Bronchial epithelial cell (primary cell): Measurements from ENCODE around the gene BBS4. TPM values are rescaled to one million over a fixed set of nuclear protein-coding genes. Genes with fewer than 3 reads are reported as not detected.

Source experiments
- DNase-seq: peaks from one replicate; pipeline ENCODE4 v3.0.0-alpha.2; 2010; ENCODE audit warnings: low read depth
- FAIRE-seq: peaks from 2 replicates; lab custom pipeline; 2011; peaks lifted over from hg19 to GRCh38; lab: Jason Lieb, UNC
- H3K27me3 ChIP-seq: 2 replicates; pipeline ENCODE4 v1.5.1; 2011; ENCODE audit warnings: low read length; ENCODE audit not compliant: control insufficient read depth, insufficient read depth
- H3K36me3 ChIP-seq: 2 replicates; pipeline ENCODE4 v1.5.1; 2011; ENCODE audit warnings: low read length; ENCODE audit not compliant: control insufficient read depth, insufficient read depth
- H3K4me3 ChIP-seq: 2 replicates; pipeline ENCODE4 v1.5.1; 2011; ENCODE audit warnings: mild to moderate bottlenecking, low read depth, low read length, control low read depth
- total RNA-seq: library from RNA; depleted of rRNA; stranded (reverse); fragments of >200 nt; gene quantifications from 2 replicates; pipeline ENCODE4 v1.2.1, GENCODE V29; 2014
- TF ChIP-seq, protein P1 (sequence below): IDR thresholded peaks from 2 replicates; pipeline ENCODE4 v1.5.1; 2011; ENCODE audit warnings: mild to moderate bottlenecking, moderate library complexity, low read length, control low read depth, inconsistent platforms; ENCODE audit not compliant: insufficient read depth, severe bottlenecking

BBS4 gene
- total RNA-seq, 1 donor from 2014 or later: 7.1 TPM

DNA sequence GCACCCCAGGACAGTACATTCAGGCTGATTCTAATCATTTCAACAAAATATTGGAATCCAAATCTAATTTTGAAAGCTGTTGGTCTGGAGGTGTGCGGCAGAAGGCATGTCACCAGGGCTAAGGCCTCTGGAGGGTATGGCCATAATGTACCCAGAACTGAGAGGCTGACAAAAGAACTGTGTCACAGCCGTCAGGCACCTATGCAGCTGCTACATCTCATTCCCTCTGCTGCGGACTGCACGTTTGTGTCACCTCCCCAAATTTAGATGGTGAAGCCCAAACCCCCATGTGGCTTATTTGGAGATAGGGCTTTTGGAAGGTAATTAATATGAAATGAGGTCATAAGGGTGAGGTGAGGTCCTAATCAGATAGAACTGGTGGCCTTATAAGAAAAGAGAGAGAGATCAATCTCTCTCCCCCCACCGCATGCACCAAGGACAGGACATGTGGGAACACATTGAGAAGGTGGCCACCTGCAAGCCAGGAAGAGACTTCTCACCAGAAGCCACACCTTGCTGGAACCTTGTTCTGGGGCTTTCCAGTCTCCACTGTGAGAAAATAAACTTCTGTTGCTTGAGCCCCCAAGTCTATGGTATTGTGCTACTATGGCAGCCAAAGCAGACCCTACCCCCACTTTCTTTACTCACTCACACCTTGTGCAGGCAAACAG, 74.7 kb downstream of the BBS4 start:
- peaks cover 19% of the 10 kb centered on the region for H3K36me3 ChIP-seq
- no peak overlapping the region for H3K4me3 ChIP-seq
- no peaks in the 10 kb centered on the region for H3K27me3 ChIP-seq
- FAIRE-seq (no peak), DNase-seq (no peak)
- TF ChIP-seq, protein P1, sequence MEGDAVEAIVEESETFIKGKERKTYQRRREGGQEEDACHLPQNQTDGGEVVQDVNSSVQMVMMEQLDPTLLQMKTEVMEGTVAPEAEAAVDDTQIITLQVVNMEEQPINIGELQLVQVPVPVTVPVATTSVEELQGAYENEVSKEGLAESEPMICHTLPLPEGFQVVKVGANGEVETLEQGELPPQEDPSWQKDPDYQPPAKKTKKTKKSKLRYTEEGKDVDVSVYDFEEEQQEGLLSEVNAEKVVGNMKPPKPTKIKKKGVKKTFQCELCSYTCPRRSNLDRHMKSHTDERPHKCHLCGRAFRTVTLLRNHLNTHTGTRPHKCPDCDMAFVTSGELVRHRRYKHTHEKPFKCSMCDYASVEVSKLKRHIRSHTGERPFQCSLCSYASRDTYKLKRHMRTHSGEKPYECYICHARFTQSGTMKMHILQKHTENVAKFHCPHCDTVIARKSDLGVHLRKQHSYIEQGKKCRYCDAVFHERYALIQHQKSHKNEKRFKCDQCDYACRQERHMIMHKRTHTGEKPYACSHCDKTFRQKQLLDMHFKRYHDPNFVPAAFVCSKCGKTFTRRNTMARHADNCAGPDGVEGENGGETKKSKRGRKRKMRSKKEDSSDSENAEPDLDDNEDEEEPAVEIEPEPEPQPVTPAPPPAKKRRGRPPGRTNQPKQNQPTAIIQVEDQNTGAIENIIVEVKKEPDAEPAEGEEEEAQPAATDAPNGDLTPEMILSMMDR: no peak

DNA sequence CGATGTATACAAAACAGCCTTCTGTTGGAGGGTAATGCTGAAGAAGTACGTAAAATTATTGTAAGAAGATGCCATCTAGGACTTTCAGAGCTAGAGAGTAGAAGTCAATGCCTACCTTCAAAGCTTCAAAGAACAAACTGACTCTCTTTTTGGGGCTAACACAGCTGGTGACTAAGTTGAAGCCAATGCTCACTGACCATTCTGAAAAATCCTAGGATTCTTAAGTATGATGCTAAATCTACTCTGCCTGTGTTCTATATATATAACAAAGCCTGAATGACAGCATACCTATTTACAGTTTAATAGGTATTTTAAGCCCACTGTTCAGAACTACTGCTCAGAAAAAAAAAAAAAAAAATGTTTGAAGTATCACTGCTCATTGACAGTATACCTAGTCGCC, 78.6 kb downstream of the BBS4 start:
- H3K4me3 ChIP-seq: no peak overlapping the region
- no peak for FAIRE-seq
- no peak for DNase-seq
- H3K36me3 ChIP-seq: peaks cover 13% of the 10 kb centered on the region
- H3K27me3 ChIP-seq: no peaks in the 10 kb centered on the region
- TF ChIP-seq, protein P1: no peak

DNA sequence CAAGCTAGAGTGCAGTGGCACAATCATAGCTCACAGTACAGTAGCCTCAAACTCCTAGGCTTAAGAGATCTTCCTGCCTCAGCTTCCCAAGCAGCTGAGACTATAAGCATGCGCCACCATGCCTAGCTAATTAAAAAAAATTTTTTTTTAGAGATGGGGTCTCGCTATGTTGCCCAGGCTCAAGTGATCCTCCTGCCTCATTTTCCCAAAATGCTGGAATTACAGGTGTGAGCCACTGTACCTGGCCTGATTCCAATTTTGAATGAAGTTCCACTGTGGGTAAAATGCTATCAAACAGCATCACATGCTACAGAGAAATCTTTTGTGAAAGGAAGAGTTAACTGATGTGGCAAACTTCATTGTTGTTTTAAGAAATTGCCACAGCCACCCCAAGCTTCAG, 80.0 kb downstream of the BBS4 start:
- TF ChIP-seq, protein P1: no peak
- Histone ChIP-seq H3K4me3 (no peak overlapping the region), H3K36me3 (peaks cover 6% of the 10 kb centered on the region), H3K27me3 (no peaks in the 10 kb centered on the region)
- no peak for FAIRE-seq
- DNase-seq: no peak

DNA sequence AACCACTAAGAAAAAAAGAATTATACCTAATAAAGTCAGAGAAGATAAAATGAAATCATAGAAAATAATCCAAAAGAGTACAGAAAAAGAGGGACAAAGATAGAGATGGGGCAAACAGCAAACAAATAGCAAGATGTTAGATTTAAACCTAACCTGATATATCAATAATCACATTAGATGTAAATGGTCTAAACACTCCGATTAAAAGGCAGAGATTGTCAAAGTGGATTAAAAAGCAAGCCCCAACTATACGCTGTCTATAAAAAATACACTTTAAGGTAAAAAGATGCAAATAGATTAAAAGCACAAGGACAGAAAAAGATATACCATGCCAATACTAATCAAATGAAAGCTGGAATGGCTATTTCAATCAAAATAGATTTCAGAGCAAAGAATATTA, 80.8 kb downstream of the BBS4 start:
- peaks cover 6% of the 10 kb centered on the region for H3K36me3 ChIP-seq

DNA sequence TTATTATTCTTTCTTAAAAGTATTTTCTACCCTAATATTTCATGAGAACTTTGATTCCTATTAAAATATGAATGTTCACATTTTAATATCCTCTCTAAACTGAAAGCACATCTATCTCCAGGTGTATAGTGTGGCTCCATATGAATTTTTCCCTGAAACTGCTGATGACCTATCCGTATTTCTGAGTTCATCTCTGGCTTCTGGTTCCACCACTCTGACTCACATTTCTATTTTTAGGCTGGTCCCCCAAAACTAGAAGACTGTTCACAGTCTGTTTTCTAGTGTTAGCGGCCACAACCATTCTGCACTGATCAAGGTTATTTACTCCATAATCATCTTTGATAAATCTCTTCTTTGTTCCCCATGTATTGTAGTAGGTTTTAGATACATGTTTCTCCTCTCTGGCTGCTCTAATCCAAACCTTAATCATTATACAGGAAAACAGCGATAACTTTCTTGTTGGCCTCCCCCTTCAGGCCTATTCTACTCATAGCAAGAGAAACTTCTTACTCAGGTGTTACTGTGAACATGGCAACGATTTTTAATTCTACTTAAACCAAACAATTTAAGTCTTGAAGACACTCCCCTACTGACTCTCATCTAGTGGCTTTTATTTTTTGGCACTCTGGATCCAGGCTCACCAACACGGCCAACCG, 84.8 kb downstream of the BBS4 start:
- no peak for FAIRE-seq
- DNase-seq: no peak
- TF ChIP-seq, protein P1: no peak
- H3K36me3 ChIP-seq: peaks cover 16% of the 10 kb centered on the region
- H3K27me3 ChIP-seq: no peaks in the 10 kb centered on the region
- no peak overlapping the region for H3K4me3 ChIP-seq

More for the DNA sequence above, 80.8 kb downstream of the BBS4 start:
- Histone ChIP-seq H3K27me3 (no peaks in the 10 kb centered on the region), H3K4me3 (no peak overlapping the region)
- DNase-seq (no peak), FAIRE-seq (no peak)
- TF ChIP-seq, protein P1: no peak
